Smooth muscle cell of the brain vasculature (primary cell): ENCODE results near the gene CAPN1.
"Not testable (repeated sequence)": the region's sequence is repeated elsewhere in the genome, so short reads cannot be mapped to it uniquely, and the experiment has no call there.

ENCODE experiments used
- DNase-seq: peaks from one replicate; pipeline ENCODE4 v3.0.0-alpha.2; 2012; ENCODE audit warnings: low read depth, low spot score

Gene CAPN1

GRCh38 chr11:65181569-65182257 is at the start of gene CAPN1:
CAPN1 (plus strand) TSS chr11:65181928; CDS start chr11:65182702, 774 bp downstream.
- no peak for DNase-seq

GRCh38 chr11:65132238-65132987 is 49.3 kb upstream of the CAPN1 start:
- no peak for DNase-seq

GRCh38 chr11:65132988-65133700 is 48.6 kb upstream of the CAPN1 start:
- DNase-seq, result no peak

GRCh38 chr11:65133724-65134123 is 48.0 kb upstream of the CAPN1 start:
- DNase-seq, result no peak

GRCh38 chr11:65134240-65134951 is 47.3 kb upstream of the CAPN1 start, which contains the start of gene SYVN1:
SYVN1 (minus strand) TSS chr11:65134519; CDS start chr11:65133601, 918 bp downstream.
- peak; percentile 65 for DNase-seq

GRCh38 chr11:65134952-65135632 is 46.6 kb upstream of the CAPN1 start:
- DNase-seq, result peak; percentile 81

GRCh38 chr11:65135633-65136145 is 46.0 kb upstream of the CAPN1 start:
- no peak for DNase-seq

- no peak for DNase-seq
These were observed 45.1 kb upstream of the CAPN1 start for GRCh38 chr11:65136515-65137096.

GRCh38 chr11:65141896-65142494 is 39.7 kb upstream of the CAPN1 start:
- no peak for DNase-seq

- no peak for DNase-seq
These were observed 34.2 kb upstream of the CAPN1 start for GRCh38 chr11:65147352-65148075.

GRCh38 chr11:65148657-65149056 is 33.1 kb upstream of the CAPN1 start:
- DNase-seq, result no peak

- not testable (repeated sequence) for DNase-seq
These were observed 31.6 kb upstream of the CAPN1 start for GRCh38 chr11:65150131-65150508.

GRCh38 chr11:65150509-65151299 is 31.0 kb upstream of the CAPN1 start:
- DNase-seq, result peak; percentile 67

- DNase-seq, result no peak
These were observed 30.3 kb upstream of the CAPN1 start for GRCh38 chr11:65151331-65151899.

GRCh38 chr11:65152122-65152521 is 29.6 kb upstream of the CAPN1 start:
- DNase-seq, result no peak

GRCh38 chr11:65156256-65156655 is 25.5 kb upstream of the CAPN1 start:
- DNase-seq, result no peak

- DNase-seq, result no peak
These were observed 24.8 kb upstream of the CAPN1 start for GRCh38 chr11:65156926-65157325.

- no peak for DNase-seq
These were observed 24.4 kb upstream of the CAPN1 start for GRCh38 chr11:65157336-65157735.
